H1 (cell line): Measurements from ENCODE around the gene RYR3. TPM values are rescaled to one million over a fixed set of nuclear protein-coding genes. Genes with fewer than 3 reads are reported as not detected.

Source experiments
- CHD1 ChIP-seq: IDR thresholded peaks from 2 replicates; pipeline ENCODE4 v1.6.1; 2012; ENCODE audit warnings: low read depth, low read length, improper control_type of control experiment
- EP300 ChIP-seq, 2 experiments: IDR thresholded peaks; 1 replicate in 1 of 2; 2 replicates in 1 of 2; pipeline ENCODE4 v1.6.1; 2011 to 2012; ENCODE audit warnings: low read depth in 2 of 2, low read length in 2 of 2, mild to moderate bottlenecking in 2 of 2, borderline replicate concordance in 1 of 2, inconsistent platforms in 1 of 2, moderate library complexity in 1 of 2
- FOSL1 ChIP-seq: IDR thresholded peaks from 2 replicates; pipeline ENCODE4 v1.6.1; 2011; ENCODE audit warnings: mild to moderate bottlenecking, low read depth, low read length, moderate library complexity; ENCODE audit not compliant: insufficient read depth
- RBBP5 ChIP-seq: IDR thresholded peaks from 2 replicates; pipeline ENCODE4 v1.7.1; 2012; ENCODE audit warnings: low read depth, mild to moderate bottlenecking, inconsistent platforms, low read length, moderate library complexity, borderline replicate concordance
- YY1 ChIP-seq: IDR thresholded peaks from 2 replicates; pipeline ENCODE4 v1.6.1; 2011; ENCODE audit warnings: low read depth, mild to moderate bottlenecking, low read length
- polyA plus RNA-seq, 7 experiments: library from polyadenylated mRNA; depleted of rRNA in 3 of 7; stranded (reverse) in 5 of 7; unstranded in 2 of 7; fragments of >200 nt in 5 of 7; fragments of 200-250 nt in 2 of 7; gene quantifications; 1 replicate in 5 of 7; 2 replicates in 1 of 7; 4 replicates in 1 of 7; pipeline versions ENCODE4 v1.2.1 to v1.2.3, GENCODE V29; 2011 to 2013; ENCODE audit warnings: missing spikeins in 2 of 7, mixed read lengths in 2 of 7
- total RNA-seq: library from RNA; stranded (reverse); fragmentation: NEBNext Ultra II Directional; extraction: Animal tissue kit (Norgen Biotek cat#: 25700); gene quantifications from 2 replicates; pipeline ENCODE4 v1.2.1, GENCODE V29; 2021
- TF ChIP-seq, protein P1 (sequence below), 3 experiments: IDR thresholded peaks; 1 replicate in 2 of 3; 2 replicates in 1 of 3; pipeline versions ENCODE4 v1.5.1 to v1.6.1; 2011; ENCODE audit warnings: low read length in 3 of 3, mild to moderate bottlenecking in 3 of 3, inconsistent platforms in 2 of 3, low read depth in 1 of 3, moderate library complexity in 1 of 3; ENCODE audit not compliant: insufficient read depth in 1 of 3; ENCODE audit errors: control extremely low read depth in 1 of 3
- TF ChIP-seq, protein P2 (sequence below): fragments of 300-600 bp; sonication (generic); IDR thresholded peaks from 2 replicates; pipeline ENCODE4 v1.7.1; 2012; ENCODE audit warnings: low read length, moderate library complexity, mild to moderate bottlenecking, inconsistent platforms; ENCODE audit not compliant: insufficient replicate concordance

Gene RYR3
- total and polyA plus RNA-seq, 2 of the 8 experiments (the other 6 are each of a cell fraction or from before 2014, with no cell fraction given), result 0.33 to 3.4 TPM

DNA sequence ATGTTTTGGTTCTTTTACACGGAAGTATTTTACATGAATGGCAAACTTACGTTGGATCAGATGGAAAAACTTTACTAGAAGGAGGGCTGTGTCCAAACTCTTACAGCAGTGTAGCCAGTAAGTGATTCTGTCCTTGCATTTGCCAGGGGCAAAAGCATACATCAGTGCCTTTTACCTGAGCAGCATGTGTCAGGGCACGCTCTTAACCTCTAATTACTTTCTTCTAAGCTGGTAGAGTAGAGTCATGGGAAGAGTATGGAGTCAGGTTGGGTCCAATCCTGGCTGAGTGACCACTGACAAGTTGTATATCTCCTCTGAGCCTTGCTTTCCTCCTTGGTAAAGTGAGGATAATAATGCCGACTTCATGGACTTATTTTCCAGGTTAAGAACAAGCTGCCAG, 47.1 kb downstream of the RYR3 start (continued):
- TF ChIP-seq, protein P1, sequence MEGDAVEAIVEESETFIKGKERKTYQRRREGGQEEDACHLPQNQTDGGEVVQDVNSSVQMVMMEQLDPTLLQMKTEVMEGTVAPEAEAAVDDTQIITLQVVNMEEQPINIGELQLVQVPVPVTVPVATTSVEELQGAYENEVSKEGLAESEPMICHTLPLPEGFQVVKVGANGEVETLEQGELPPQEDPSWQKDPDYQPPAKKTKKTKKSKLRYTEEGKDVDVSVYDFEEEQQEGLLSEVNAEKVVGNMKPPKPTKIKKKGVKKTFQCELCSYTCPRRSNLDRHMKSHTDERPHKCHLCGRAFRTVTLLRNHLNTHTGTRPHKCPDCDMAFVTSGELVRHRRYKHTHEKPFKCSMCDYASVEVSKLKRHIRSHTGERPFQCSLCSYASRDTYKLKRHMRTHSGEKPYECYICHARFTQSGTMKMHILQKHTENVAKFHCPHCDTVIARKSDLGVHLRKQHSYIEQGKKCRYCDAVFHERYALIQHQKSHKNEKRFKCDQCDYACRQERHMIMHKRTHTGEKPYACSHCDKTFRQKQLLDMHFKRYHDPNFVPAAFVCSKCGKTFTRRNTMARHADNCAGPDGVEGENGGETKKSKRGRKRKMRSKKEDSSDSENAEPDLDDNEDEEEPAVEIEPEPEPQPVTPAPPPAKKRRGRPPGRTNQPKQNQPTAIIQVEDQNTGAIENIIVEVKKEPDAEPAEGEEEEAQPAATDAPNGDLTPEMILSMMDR (IDR thresholded peaks at IDR 0.05; ENCODE audit: control extremely low read depth in 1 of 3, insufficient read depth in 1 of 3, low read depth in 1 of 3, low read length in 3 of 3), result no peak
- no peak for TF ChIP-seq YY1
- no peak for TF ChIP-seq RBBP5
- TF ChIP-seq FOSL1, result no peak
- TF ChIP-seq EP300 (IDR thresholded peaks at IDR 0.05; ENCODE audit: borderline replicate concordance in 1 of 2, low read depth in 2 of 2, low read length in 2 of 2), result no peak
- TF ChIP-seq CHD1, result no peak
- TF ChIP-seq, protein P2, sequence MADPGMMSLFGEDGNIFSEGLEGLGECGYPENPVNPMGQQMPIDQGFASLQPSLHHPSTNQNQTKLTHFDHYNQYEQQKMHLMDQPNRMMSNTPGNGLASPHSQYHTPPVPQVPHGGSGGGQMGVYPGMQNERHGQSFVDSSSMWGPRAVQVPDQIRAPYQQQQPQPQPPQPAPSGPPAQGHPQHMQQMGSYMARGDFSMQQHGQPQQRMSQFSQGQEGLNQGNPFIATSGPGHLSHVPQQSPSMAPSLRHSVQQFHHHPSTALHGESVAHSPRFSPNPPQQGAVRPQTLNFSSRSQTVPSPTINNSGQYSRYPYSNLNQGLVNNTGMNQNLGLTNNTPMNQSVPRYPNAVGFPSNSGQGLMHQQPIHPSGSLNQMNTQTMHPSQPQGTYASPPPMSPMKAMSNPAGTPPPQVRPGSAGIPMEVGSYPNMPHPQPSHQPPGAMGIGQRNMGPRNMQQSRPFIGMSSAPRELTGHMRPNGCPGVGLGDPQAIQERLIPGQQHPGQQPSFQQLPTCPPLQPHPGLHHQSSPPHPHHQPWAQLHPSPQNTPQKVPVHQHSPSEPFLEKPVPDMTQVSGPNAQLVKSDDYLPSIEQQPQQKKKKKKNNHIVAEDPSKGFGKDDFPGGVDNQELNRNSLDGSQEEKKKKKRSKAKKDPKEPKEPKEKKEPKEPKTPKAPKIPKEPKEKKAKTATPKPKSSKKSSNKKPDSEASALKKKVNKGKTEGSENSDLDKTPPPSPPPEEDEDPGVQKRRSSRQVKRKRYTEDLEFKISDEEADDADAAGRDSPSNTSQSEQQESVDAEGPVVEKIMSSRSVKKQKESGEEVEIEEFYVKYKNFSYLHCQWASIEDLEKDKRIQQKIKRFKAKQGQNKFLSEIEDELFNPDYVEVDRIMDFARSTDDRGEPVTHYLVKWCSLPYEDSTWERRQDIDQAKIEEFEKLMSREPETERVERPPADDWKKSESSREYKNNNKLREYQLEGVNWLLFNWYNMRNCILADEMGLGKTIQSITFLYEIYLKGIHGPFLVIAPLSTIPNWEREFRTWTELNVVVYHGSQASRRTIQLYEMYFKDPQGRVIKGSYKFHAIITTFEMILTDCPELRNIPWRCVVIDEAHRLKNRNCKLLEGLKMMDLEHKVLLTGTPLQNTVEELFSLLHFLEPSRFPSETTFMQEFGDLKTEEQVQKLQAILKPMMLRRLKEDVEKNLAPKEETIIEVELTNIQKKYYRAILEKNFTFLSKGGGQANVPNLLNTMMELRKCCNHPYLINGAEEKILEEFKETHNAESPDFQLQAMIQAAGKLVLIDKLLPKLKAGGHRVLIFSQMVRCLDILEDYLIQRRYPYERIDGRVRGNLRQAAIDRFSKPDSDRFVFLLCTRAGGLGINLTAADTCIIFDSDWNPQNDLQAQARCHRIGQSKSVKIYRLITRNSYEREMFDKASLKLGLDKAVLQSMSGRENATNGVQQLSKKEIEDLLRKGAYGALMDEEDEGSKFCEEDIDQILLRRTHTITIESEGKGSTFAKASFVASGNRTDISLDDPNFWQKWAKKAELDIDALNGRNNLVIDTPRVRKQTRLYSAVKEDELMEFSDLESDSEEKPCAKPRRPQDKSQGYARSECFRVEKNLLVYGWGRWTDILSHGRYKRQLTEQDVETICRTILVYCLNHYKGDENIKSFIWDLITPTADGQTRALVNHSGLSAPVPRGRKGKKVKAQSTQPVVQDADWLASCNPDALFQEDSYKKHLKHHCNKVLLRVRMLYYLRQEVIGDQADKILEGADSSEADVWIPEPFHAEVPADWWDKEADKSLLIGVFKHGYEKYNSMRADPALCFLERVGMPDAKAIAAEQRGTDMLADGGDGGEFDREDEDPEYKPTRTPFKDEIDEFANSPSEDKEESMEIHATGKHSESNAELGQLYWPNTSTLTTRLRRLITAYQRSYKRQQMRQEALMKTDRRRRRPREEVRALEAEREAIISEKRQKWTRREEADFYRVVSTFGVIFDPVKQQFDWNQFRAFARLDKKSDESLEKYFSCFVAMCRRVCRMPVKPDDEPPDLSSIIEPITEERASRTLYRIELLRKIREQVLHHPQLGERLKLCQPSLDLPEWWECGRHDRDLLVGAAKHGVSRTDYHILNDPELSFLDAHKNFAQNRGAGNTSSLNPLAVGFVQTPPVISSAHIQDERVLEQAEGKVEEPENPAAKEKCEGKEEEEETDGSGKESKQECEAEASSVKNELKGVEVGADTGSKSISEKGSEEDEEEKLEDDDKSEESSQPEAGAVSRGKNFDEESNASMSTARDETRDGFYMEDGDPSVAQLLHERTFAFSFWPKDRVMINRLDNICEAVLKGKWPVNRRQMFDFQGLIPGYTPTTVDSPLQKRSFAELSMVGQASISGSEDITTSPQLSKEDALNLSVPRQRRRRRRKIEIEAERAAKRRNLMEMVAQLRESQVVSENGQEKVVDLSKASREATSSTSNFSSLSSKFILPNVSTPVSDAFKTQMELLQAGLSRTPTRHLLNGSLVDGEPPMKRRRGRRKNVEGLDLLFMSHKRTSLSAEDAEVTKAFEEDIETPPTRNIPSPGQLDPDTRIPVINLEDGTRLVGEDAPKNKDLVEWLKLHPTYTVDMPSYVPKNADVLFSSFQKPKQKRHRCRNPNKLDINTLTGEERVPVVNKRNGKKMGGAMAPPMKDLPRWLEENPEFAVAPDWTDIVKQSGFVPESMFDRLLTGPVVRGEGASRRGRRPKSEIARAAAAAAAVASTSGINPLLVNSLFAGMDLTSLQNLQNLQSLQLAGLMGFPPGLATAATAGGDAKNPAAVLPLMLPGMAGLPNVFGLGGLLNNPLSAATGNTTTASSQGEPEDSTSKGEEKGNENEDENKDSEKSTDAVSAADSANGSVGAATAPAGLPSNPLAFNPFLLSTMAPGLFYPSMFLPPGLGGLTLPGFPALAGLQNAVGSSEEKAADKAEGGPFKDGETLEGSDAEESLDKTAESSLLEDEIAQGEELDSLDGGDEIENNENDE, result no peak
- TF ChIP-seq, all 59 proteins: peak for 0
